HEK293T (cell line): ENCODE data around the gene HBS1L.
A peak's percentile ranks its signal among the peaks of the same experiment; 100 is the strongest.

Experiments
- CTCF ChIA-PET: fragments of 350-600 bp; formaldehyde crosslinking; extraction: SDS; loops from one replicate; lab custom pipeline; 2021; ENCODE audit warnings: antibody characterized with exemption, inconsistent platforms; lab: Yijun Ruan, JAX
- POLR2A ChIA-PET: fragments of 350-600 bp; formaldehyde crosslinking; extraction: SDS; loops from one replicate; lab custom pipeline; 2020; ENCODE audit warnings: antibody characterized with exemption, inconsistent platforms; lab: Yijun Ruan, JAX
- DNase-seq: peaks from one replicate; pipeline ENCODE4 v3.0.0; 2012; ENCODE audit warnings: mixed read lengths; ENCODE audit errors: extremely low spot score
- ARNT ChIP-seq: fragments of 450-650 bp; IDR thresholded peaks from 2 replicates; pipeline ENCODE4 v1.6.1; 2017; ENCODE audit warnings: mild to moderate bottlenecking
- BHLHE40 ChIP-seq: fragments of 450-650 bp; IDR thresholded peaks from 2 replicates; pipeline ENCODE4 v1.6.1; 2016; ENCODE audit warnings: mild to moderate bottlenecking, moderate library complexity, borderline replicate concordance
- CTBP1 ChIP-seq: fragments of 450-650 bp; IDR thresholded peaks from 2 replicates; pipeline ENCODE4 v1.6.1; 2016; ENCODE audit warnings: borderline replicate concordance
- ELF4 ChIP-seq: fragments of 450-650 bp; IDR thresholded peaks from 2 replicates; pipeline ENCODE4 v1.6.1; 2017; ENCODE audit warnings: antibody characterized with exemption
- FOXA1 ChIP-seq: fragments of 450-650 bp; IDR thresholded peaks from 2 replicates; pipeline ENCODE4 v1.6.1; 2016; ENCODE audit warnings: mild to moderate bottlenecking
- FOXK2 ChIP-seq: fragments of 450-650 bp; IDR thresholded peaks from 2 replicates; pipeline ENCODE4 v1.6.1; 2016; ENCODE audit warnings: mild to moderate bottlenecking
- FOXM1 ChIP-seq: fragments of 450-650 bp; IDR thresholded peaks from 2 replicates; pipeline ENCODE4 v1.6.1; 2017; ENCODE audit warnings: mild to moderate bottlenecking, borderline replicate concordance
- HDGF ChIP-seq: fragments of 450-650 bp; IDR thresholded peaks from 2 replicates; pipeline ENCODE4 v1.6.1; 2017; ENCODE audit warnings: antibody characterized with exemption, borderline replicate concordance
- L3MBTL2 ChIP-seq: fragments of 450-650 bp; conservative IDR thresholded peaks from 2 replicates; pipeline ENCODE4 v1.6.1; 2016; ENCODE audit warnings: mild to moderate bottlenecking
- LEF1 ChIP-seq: fragments of 450-650 bp; IDR thresholded peaks from 2 replicates; pipeline ENCODE4 v1.6.1; 2017; ENCODE audit warnings: mild to moderate bottlenecking, borderline replicate concordance
- NFRKB ChIP-seq: fragments of 450-650 bp; IDR thresholded peaks from 2 replicates; pipeline ENCODE4 v1.6.1; 2016; ENCODE audit warnings: mild to moderate bottlenecking, moderate library complexity
- PKNOX1 ChIP-seq: fragments of 450-650 bp; IDR thresholded peaks from 2 replicates; pipeline ENCODE4 v1.6.1; 2016
- SP1 ChIP-seq: fragments of 450-650 bp; IDR thresholded peaks from 2 replicates; pipeline ENCODE4 v1.6.1; 2017
- SUZ12 ChIP-seq: fragments of 450-650 bp; IDR thresholded peaks from 2 replicates; pipeline ENCODE4 v1.6.1; 2016; ENCODE audit warnings: mild to moderate bottlenecking
- TARDBP ChIP-seq: fragments of 450-650 bp; IDR thresholded peaks from 2 replicates; pipeline ENCODE4 v1.6.1; 2016
- ZNF384 ChIP-seq: fragments of 450-650 bp; IDR thresholded peaks from 2 replicates; pipeline ENCODE4 v1.6.1; 2016

HBS1L gene

GRCh38 chr6:135006386-135006914, 48.2 kb downstream of the HBS1L start:
- ChIA-PET CTCF (no interaction called here), POLR2A (interaction anchor here (0.8 kb wide), 1 partner anchor 48 kb away, joined by 3 read pairs; the partner anchor contains the start of gene HBS1L)
- TF ChIP-seq SP1 (no peak), ELF4 (no peak), FOXA1 (no peak), SUZ12 (no peak), ZNF384 (no peak), FOXM1 (no peak)
- DNase-seq, result no peak

GRCh38 chr6:135004399-135004798, 50.2 kb downstream of the HBS1L start:
- CTCF ChIA-PET, result interaction anchor here (0.8 kb wide), 1 partner anchor 10 kb away, joined by 5 read pairs; no protein-coding TSS in a partner anchor
- TF ChIP-seq ELF4 (no peak), ARNT (no peak), L3MBTL2 (no peak), HDGF (no peak), SP1 (no peak), LEF1 (no peak), TARDBP (no peak), CTBP1 (no peak), FOXA1 (no peak), FOXM1 (no peak), FOXK2 (no peak), BHLHE40 (no peak), ZNF384 (no peak), SUZ12 (no peak), NFRKB (no peak), PKNOX1 (no peak)
- no peak for DNase-seq
- POLR2A ChIA-PET, result no interaction called here

- TF ChIP-seq LEF1 (no peak), ARNT (no peak), L3MBTL2 (no peak), CTBP1 (no peak), NFRKB (no peak), SUZ12 (no peak)
- DNase-seq, result no peak
- ChIA-PET CTCF (interaction anchor here (0.8 to 1.0 kb wide), 2 partner anchors 9 to 47 kb away, joined by 3 to 5 read pairs; no protein-coding TSS in a partner anchor), POLR2A (no interaction called here)
Measured at GRCh38 chr6:135002974-135003703, 51.5 kb downstream of the HBS1L start.

- no peak for TF ChIP-seq CTBP1
- no peak for TF ChIP-seq TARDBP
- TF ChIP-seq FOXA1, result no peak
- TF ChIP-seq BHLHE40, result no peak
- no peak for TF ChIP-seq NFRKB
- TF ChIP-seq FOXM1, result no peak
- no peak for TF ChIP-seq PKNOX1
- TF ChIP-seq HDGF, result no peak
- TF ChIP-seq ARNT, result no peak
- no peak for TF ChIP-seq SUZ12
- ChIA-PET POLR2A (no interaction called here), CTCF (interaction anchor here (0.7 to 1.0 kb wide), 2 partner anchors 46 to 48 kb away, joined by 3 to 4 read pairs; no protein-coding TSS in a partner anchor)
- DNase-seq, result peak; percentile 31
Measured at GRCh38 chr6:135002229-135002844, 52.3 kb downstream of the HBS1L start.

- POLR2A ChIA-PET, result no interaction called here
- CTCF ChIA-PET, result interaction anchor here (1.6 kb wide), 1 partner anchor 10 kb away, joined by 3 read pairs; no protein-coding TSS in a partner anchor
- TF ChIP-seq HDGF (no peak), PKNOX1 (no peak), L3MBTL2 (no peak), FOXM1 (no peak)
- no peak for DNase-seq
Measured at GRCh38 chr6:134999107-134999506, 55.5 kb downstream of the HBS1L start.
